HG03439 (cell line): Measurements from ENCODE around the gene PTPRH.

Experiments used
- ATAC-seq: cut with Tn5 transposase; IDR thresholded peaks from one replicate; pipeline ENCODE4 v1.9.1; 2021; ENCODE audit warnings: mild to moderate bottlenecking, moderate library complexity; ENCODE audit not compliant: unreplicated experiment

Gene PTPRH

DNA sequence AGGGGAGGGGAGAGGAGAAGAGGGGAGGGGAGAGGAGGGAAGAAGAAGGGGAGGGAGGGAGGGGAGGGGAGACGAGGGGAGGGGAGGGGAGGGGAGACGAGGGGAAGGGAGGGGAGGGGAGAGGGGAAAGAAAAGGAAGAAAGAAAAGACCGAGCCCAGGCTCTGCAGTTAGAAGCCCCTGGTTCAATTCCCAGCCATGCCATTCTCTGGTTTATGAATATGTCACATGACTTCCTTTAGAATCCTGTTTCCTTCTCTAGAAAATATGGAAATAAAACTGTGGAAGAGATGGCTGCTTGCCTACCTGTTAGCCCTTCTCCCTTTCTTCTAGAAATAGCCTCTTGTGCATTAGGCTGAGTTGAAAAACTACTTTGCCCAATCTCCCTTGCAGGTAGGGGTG, 74.6 kb downstream of the PTPRH start:
- ATAC-seq: no peak

DNA sequence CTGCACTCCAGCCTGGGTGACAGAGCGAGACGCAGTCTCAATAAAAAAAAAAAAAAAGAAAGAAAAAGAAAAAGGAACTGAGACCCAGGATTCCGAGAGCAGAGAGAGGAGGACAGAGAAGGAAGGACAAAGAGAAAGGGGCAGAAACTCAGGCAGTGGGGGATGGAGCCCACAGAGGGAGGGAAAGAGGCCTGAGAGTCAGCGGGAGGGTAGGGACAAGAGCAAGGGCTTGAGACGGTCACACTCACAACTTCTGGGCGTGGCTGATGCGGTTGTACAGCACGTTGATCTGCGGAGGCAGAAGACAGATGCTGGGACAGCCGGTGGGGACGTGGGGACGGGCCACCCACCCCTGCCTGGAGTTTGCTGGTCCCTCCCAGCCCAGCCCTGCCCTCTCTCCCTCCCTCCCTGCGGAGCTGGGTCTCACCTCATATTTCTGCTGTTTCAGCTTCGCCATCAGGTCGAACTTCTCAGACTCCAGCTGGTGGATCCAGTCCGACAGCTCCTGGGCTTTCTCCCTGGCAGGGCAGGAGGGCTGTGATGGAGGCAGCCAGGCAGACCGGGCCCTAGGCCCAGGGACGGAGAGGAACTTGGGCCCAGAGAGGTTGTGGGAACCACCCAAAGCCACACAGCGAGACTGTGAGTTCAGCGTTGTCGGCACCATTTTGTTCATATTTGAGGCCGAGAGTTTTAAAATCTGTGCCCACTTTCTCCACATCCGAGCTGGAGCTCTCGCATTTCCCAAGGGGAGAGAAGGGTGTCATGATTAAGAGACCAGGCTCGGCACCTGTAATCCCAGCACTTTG, 75.5 kb downstream of the PTPRH start:
- ATAC-seq: no peak

DNA sequence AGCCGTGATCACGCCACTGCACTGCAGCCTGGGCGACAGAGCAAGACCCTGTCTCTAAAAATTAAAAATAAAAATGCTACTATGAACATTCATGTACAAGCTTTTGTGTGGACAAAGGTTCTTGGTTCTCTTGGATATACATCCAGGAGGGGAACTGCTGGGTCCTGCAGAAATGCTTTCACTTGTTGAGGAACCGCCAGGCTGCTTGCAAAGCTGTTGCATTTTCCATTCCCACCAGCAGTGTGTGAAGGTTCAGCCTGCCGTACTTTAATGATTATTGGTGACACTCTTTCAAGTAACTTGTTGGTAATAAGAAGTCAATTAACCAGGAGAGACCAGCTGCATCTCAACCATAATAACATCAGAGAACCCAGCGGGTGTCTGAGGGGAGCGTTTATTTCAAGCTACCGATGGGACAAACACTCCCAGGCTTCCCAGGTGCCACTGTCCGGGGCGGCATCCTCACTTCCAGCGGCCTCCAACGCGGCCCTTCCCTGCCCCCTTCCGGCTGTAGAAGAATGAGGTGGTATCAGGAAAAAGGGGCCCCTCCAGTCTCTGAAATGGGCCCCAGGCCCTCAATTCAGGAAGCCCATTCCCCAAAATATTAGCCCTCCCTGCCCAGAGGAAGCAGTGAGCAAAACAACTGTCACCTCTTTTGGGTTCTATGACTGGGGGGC, 76.7 kb downstream of the PTPRH start:
- no peak for ATAC-seq

DNA sequence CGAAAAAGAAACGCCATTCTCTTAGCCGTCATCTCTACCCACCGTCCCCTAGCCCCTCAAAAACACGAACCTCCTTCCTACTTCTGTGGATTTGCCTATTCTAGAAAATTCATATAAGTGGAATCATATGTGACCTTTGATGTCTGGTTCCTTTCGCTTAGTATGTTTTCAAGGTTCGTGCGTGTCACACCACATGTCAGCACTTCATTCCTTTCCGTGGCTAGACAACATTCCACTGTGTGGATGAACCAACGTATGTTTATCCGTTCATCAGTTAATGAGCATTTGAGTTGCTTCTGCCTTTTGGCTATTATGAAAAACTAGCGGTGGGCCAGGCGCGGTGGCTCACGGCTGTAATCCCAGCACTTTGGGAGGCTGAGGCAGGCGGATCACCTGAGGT, 77.9 kb downstream of the PTPRH start:
- ATAC-seq: no peak
